A549 (cell line): ENCODE results near the gene ALG8. TPM values are rescaled to one million over a fixed set of nuclear protein-coding genes. Genes with fewer than 3 reads are reported as not detected.

Experiments
- ATAC-seq, 2 experiments: fragments of 200-7000 bp in 1 of 2; fragments of >200 bp in 1 of 2; cut with Nextera tagmentation in 1 of 2; cut with Tn5 transposase in 1 of 2; 3 replicates each; pipeline versions ENCODE4 v1.8.0 to v1.9.1; 2018 to 2020; ENCODE audit warnings: mild to moderate bottlenecking in 1 of 2, moderate library complexity in 1 of 2
- CTCF ChIA-PET: fragments of 300-600 bp; sonication (Branson Sonifier 250); formaldehyde crosslinking; extraction: SDS; loops from one replicate; lab custom pipeline; 2021; ENCODE audit warnings: antibody characterized with exemption, inconsistent platforms; lab: Yijun Ruan, JAX
- POLR2A ChIA-PET: fragments of 350-600 bp; formaldehyde crosslinking; extraction: SDS; loops from one replicate; lab custom pipeline; 2021; ENCODE audit warnings: antibody characterized with exemption, inconsistent platforms; lab: Yijun Ruan, JAX
- DNase-seq, 2 experiments: peaks; one replicate each; pipeline versions ENCODE4 v3.0.0 to v3.0.0-alpha.2; 2011 to 2016; ENCODE audit warnings: low read depth in 1 of 2, low spot score in 1 of 2
- FAIRE-seq: peaks from 2 replicates; lab custom pipeline; 2011; peaks lifted over from hg19 to GRCh38; lab: Jason Lieb, UNC
- H3K27ac ChIP-seq, 2 experiments: fragments of >200 bp; sonication (Bioruptor Twin); formaldehyde crosslinking; 3 replicates each; pipeline ENCODE4 v1.5.1; 2016 to 2017
- H3K4me1 ChIP-seq: fragments of >200 bp; sonication (Bioruptor Twin); formaldehyde crosslinking; 3 replicates; pipeline ENCODE4 v1.6.1; 2016
- H3K4me2 ChIP-seq: fragments of >200 bp; sonication (Bioruptor Twin); formaldehyde crosslinking; 3 replicates; pipeline ENCODE4 v1.6.1; 2016
- H3K4me3 ChIP-seq: fragments of >200 bp; sonication (Bioruptor Twin); formaldehyde crosslinking; 3 replicates; pipeline ENCODE4 v1.5.1; 2016
- H3K9me3 ChIP-seq: fragments of >200 bp; sonication (Bioruptor Twin); formaldehyde crosslinking; 3 replicates; pipeline ENCODE4 v1.6.1; 2016
- BHLHE40 ChIP-seq: IDR thresholded peaks from 2 replicates; pipeline ENCODE4 v1.6.1; 2012; ENCODE audit warnings: low read depth, low read length, inconsistent platforms
- CHD4 ChIP-seq: fragments of 200-600 bp; sonication (generic); IDR thresholded peaks from 2 replicates; pipeline ENCODE4 v1.6.1; 2016; ENCODE audit warnings: antibody characterized with exemption, mild to moderate bottlenecking, borderline replicate concordance
- CTCF ChIP-seq: fragments of >200 bp; sonication (Bioruptor Twin); formaldehyde crosslinking; IDR thresholded peaks from 3 replicates; pipeline ENCODE4 v1.5.1; 2016
- E2F6 ChIP-seq: IDR thresholded peaks from 2 replicates; pipeline ENCODE4 v1.6.1; 2012; ENCODE audit warnings: low read depth, borderline replicate concordance
- EHF ChIP-seq: fragments of 250-450 bp; sonication (Bioruptor Pico); IDR thresholded peaks from 2 replicates; pipeline ENCODE4 v1.5.0; 2020; ENCODE audit warnings: mild to moderate bottlenecking
- EHMT2 ChIP-seq: fragments of 200-600 bp; sonication (generic); IDR thresholded peaks from 2 replicates; pipeline ENCODE4 v1.6.1; 2016; ENCODE audit warnings: antibody characterized with exemption, low read depth, mild to moderate bottlenecking, moderate library complexity
- ESRRA ChIP-seq: fragments of 150-350 bp; IDR thresholded peaks from 2 replicates; pipeline ENCODE4 v1.6.1; 2014; ENCODE audit warnings: mild to moderate bottlenecking, low read length, borderline replicate concordance
- GATA3 ChIP-seq: IDR thresholded peaks from 2 replicates; pipeline ENCODE4 v1.6.1; 2012; ENCODE audit warnings: borderline replicate concordance
- HDAC2 ChIP-seq: fragments of 200-600 bp; sonication (generic); IDR thresholded peaks from 2 replicates; pipeline ENCODE4 v1.6.1; 2016
- HEYL ChIP-seq: fragments of 250-450 bp; sonication (Bioruptor Pico); IDR thresholded peaks from 2 replicates; pipeline ENCODE4 v1.8.0; 2021; ENCODE audit warnings: mild to moderate bottlenecking, moderate library complexity
- HOXB13 ChIP-seq: fragments of 250-450 bp; sonication (Bioruptor Pico); IDR thresholded peaks from 2 replicates; pipeline ENCODE4 v1.5.0; 2020; ENCODE audit warnings: low read depth, mild to moderate bottlenecking, moderate library complexity
- KDM1A ChIP-seq: fragments of 200-600 bp; sonication (generic); IDR thresholded peaks from 2 replicates; pipeline ENCODE4 v1.6.1; 2016; ENCODE audit warnings: low read depth, mild to moderate bottlenecking
- KDM5A ChIP-seq: fragments of 200-600 bp; sonication (generic); IDR thresholded peaks from 2 replicates; pipeline ENCODE4 v1.6.1; 2016; ENCODE audit warnings: antibody characterized with exemption, mild to moderate bottlenecking
- MAFK ChIP-seq: fragments of 450-650 bp; IDR thresholded peaks from 2 replicates; pipeline ENCODE4 v1.6.1; 2014; ENCODE audit not compliant: partially characterized antibody
- MAZ ChIP-seq: fragments of 150-350 bp; IDR thresholded peaks from 2 replicates; pipeline ENCODE4 v1.6.1; 2014; ENCODE audit warnings: antibody characterized with exemption, low read depth, low read length, borderline replicate concordance
- NPAS2 ChIP-seq: fragments of 250-450 bp; sonication (Bioruptor Pico); IDR thresholded peaks from 2 replicates; pipeline ENCODE4 v1.8.0; 2022; ENCODE audit warnings: mild to moderate bottlenecking, moderate library complexity, borderline replicate concordance
- NR3C1 ChIP-seq: fragments of >200 bp; sonication (Bioruptor Twin); formaldehyde crosslinking; IDR thresholded peaks from 3 replicates; pipeline ENCODE4 v1.6.1; 2017
- PHF8 ChIP-seq: fragments of 200-600 bp; sonication (generic); IDR thresholded peaks from 2 replicates; pipeline ENCODE4 v1.6.1; 2016; ENCODE audit warnings: low read depth, mild to moderate bottlenecking, antibody characterized with exemption, moderate library complexity, borderline replicate concordance
- POLR2A ChIP-seq: IDR thresholded peaks from 2 replicates; pipeline ENCODE4 v1.6.1; 2012; ENCODE audit warnings: mild to moderate bottlenecking, low read length
- POLR2AphosphoS2 ChIP-seq: conservative IDR thresholded peaks from 2 replicates; pipeline ENCODE4 v1.6.1; 2012; ENCODE audit warnings: low read length, improper control_type of control experiment, inconsistent platforms
- REST ChIP-seq: fragments of 200-600 bp; sonication (generic); IDR thresholded peaks from 2 replicates; pipeline ENCODE4 v1.6.1; 2016; ENCODE audit warnings: antibody characterized with exemption, mild to moderate bottlenecking, moderate library complexity
- SMC3 ChIP-seq: fragments of >200 bp; sonication (Bioruptor Twin); formaldehyde crosslinking; IDR thresholded peaks from 3 replicates; pipeline ENCODE4 v1.6.1; 2018; ENCODE audit warnings: inconsistent platforms
- SREBF2 ChIP-seq: fragments of 450-650 bp; IDR thresholded peaks from 2 replicates; pipeline ENCODE4 v1.6.1; 2014; ENCODE audit warnings: mild to moderate bottlenecking, moderate library complexity
- TFCP2L1 ChIP-seq: fragments of 250-450 bp; sonication (Bioruptor Pico); IDR thresholded peaks from 2 replicates; pipeline ENCODE4 v1.5.0; 2021; ENCODE audit warnings: mild to moderate bottlenecking
- TP53 ChIP-seq: fragments of 250-450 bp; sonication (Bioruptor Pico); IDR thresholded peaks from 2 replicates; pipeline ENCODE4 v1.5.0; 2021; ENCODE audit warnings: mild to moderate bottlenecking, moderate library complexity
- ZFP36 ChIP-seq: fragments of 450-650 bp; IDR thresholded peaks from 2 replicates; pipeline ENCODE4 v1.6.1; 2014; ENCODE audit warnings: borderline replicate concordance; ENCODE audit not compliant: partially characterized antibody
- ZSCAN20 ChIP-seq: fragments of 250-450 bp; sonication (Bioruptor Pico); IDR thresholded peaks from 2 replicates; pipeline ENCODE4 v1.8.0; 2022; ENCODE audit warnings: mild to moderate bottlenecking, moderate library complexity
- whole genome bisulfite sequencing: methylation state at CpG from one replicate; pipeline ENCODE4 v1.1.6; 2017; ENCODE audit errors: missing lambda C conversion rate; 5-methylcytosine and 5-hydroxymethylcytosine counted together
- polyA plus RNA-seq, 4 experiments: library from polyadenylated mRNA; depleted of rRNA in 3 of 4; stranded (reverse); fragments of >200 nt; fragmentation: RNase III in 1 of 4; extraction: RNeasy Plus Mini Kit Qiagen cat#74134 plus additional on column Dnase treatment in 1 of 4; gene quantifications; 2 replicates in 3 of 4; 3 replicates in 1 of 4; pipeline ENCODE4 v1.2.3, GENCODE V29; 2011 to 2017

ALG8 gene
- polyA plus RNA-seq, 2 of the 4 experiments (the other 2 are of a cell fraction): 59.0 to 159 TPM

- WGBS: 93% methylated on average over 2 of the region's 2 CpGs
- H3K4me1 ChIP-seq: no peaks in the 10 kb centered on the region
- H3K27ac ChIP-seq: no peak overlapping the region
- CTCF ChIA-PET: interaction anchor here (1.3 to 1.6 kb wide), 2 partner anchors 12 to 16 kb away, joined by 3 to 4 read pairs; no protein-coding TSS in a partner anchor
- no peak overlapping the region for H3K4me2 ChIP-seq
- no peak overlapping the region for H3K4me3 ChIP-seq
- FAIRE-seq (no peak), DNase-seq (no peak), ATAC-seq (no peak)
- TF ChIP-seq PHF8 (no peak), SMC3 (no peak), MAZ (no peak), REST (no peak), CTCF (no peak), TP53 (CRISPR knock-in tag) (no peak), HOXB13 (CRISPR knock-in tag) (no peak), NPAS2 (no peak), ZSCAN20 (CRISPR knock-in tag) (no peak), MAFK (no peak), GATA3 (no peak), EHF (CRISPR knock-in tag) (no peak), ESRRA (no peak)
- POLR2A ChIA-PET: no interaction called here
- no peaks in the 10 kb centered on the region; the same call in 2 of the 3 replicates for H3K9me3 ChIP-seq
Measured at GRCh38 chr11:78161346-78161745, 21.9 kb upstream of the ALG8 start.

- FAIRE-seq (no peak), DNase-seq (no peak), ATAC-seq (no peak)
- WGBS: 70% methylated on average over 1 of the region's 1 CpG
- TF ChIP-seq KDM1A: no peak
- TF ChIP-seq HDAC2: no peak
- no peak for TF ChIP-seq SREBF2
- no peak for TF ChIP-seq ZFP36
- TF ChIP-seq POLR2AphosphoS2: no peak
- TF ChIP-seq POLR2A: no peak
- TF ChIP-seq NPAS2: no peak
- TF ChIP-seq EHMT2: no peak
- TF ChIP-seq TFCP2L1 (CRISPR knock-in tag): no peak
- no peak for TF ChIP-seq TP53 (CRISPR knock-in tag)
- TF ChIP-seq MAFK: no peak
- TF ChIP-seq SMC3: no peak
- TF ChIP-seq NR3C1: no peak
- TF ChIP-seq KDM5A: no peak
- no peak for TF ChIP-seq BHLHE40
- TF ChIP-seq HEYL (CRISPR knock-in tag): no peak
- TF ChIP-seq CHD4: no peak
- TF ChIP-seq E2F6: no peak
- no peak overlapping the region for H3K27ac ChIP-seq
- H3K4me3 ChIP-seq: no peak overlapping the region
- H3K9me3 ChIP-seq: no peaks in the 10 kb centered on the region; the same call in 2 of the 3 replicates
- ChIA-PET CTCF (interaction anchor here (1.6 kb wide), 1 partner anchor 13 kb away, joined by 4 read pairs; no protein-coding TSS in a partner anchor), POLR2A (no interaction called here)
- H3K4me1 ChIP-seq: no peaks in the 10 kb centered on the region
- no peak overlapping the region for H3K4me2 ChIP-seq
Measured at GRCh38 chr11:78160557-78160956, 21.1 kb upstream of the ALG8 start.
